M059J (cell line): ENCODE measurements around the gene MED4. TPM values are rescaled to one million over a fixed set of nuclear protein-coding genes. Genes with fewer than 3 reads are reported as not detected.

Experiments
- DNase-seq: peaks from one replicate; pipeline ENCODE4 v3.0.0-alpha.2; 2012; ENCODE audit warnings: low read depth
- total RNA-seq: library from RNA; depleted of rRNA; stranded (reverse); fragments of >200 nt; shearing (Covaris generic); gene quantifications from 2 replicates; pipeline ENCODE4 v1.2.3, GENCODE V29; 2014; rRNA removed

Gene MED4
- total RNA-seq, 1 experiment from 2014 or later: 32.7 TPM

- DNase-seq: peak; percentile 89
Measured at GRCh38 chr13:48037346-48038173, 57.3 kb downstream of the MED4 start, which contains the start of gene NUDT15. NUDT15 (plus strand) TSS chr13:48037726; CDS start chr13:48037747, 21 bp downstream.

DNA sequence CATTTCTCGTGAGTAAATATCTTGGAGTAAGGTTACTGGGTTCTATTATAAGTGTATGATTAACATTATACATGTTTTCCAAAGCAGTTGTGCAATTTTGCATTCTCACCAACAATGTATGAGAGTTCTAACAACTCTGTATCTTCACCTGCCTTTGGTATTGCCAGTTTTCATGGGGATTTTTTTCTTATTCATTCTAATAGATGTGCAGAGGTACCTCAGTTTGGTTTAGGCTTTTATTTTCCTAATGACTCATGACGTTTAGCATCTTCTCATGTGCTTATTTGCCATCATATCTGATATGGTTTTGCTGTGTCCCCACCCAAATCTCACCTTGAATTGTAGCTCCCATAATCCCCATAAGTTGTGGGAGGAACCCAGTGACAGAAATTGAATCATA, 65.0 kb downstream of the MED4 start:
- no peak for DNase-seq

DNA sequence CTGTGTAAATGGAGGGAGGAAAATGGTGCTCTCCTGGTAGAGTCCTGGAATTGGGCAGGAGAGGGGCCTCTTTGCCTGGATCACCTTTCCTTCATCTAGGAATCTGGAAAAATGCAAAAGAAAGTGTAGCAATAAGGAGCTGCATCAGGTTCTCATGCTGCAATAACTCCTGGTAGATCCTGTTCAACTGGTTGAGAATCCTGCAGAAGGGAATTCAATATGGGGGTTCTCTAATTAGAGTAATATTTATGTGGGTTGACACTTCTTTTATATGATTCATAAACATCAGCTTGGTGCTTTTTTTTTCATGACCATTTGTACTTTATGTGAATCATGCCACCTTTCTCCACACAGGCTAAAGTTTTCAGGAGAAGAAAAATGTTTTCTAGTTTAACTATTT, 66.8 kb downstream of the MED4 start:
- no peak for DNase-seq

Other genes starting within 250 kb of the MED4 start
- 34.1 and 45.4 TPM in 2 replicates for gene SUCLA2, start 93.8 kb downstream of the MED4 start, total RNA-seq
- gene NUDT15, start 57.4 kb downstream of the MED4 start, total RNA-seq: 16.7 and 24.2 TPM in 2 replicates
- gene ITM2B, start 138.1 kb upstream of the MED4 start, total RNA-seq: 386 and 387 TPM in 2 replicates
- gene RB1, start 208.6 kb upstream of the MED4 start, total RNA-seq: 3.2 and 5.6 TPM in 2 replicates